Common myeloid progenitor, CD34-positive (primary cell): ENCODE results near the gene GIMAP2.

ENCODE experiments used
- CTCF ChIA-PET: fragments of 350-600 bp; sonication (Branson Sonifier 250); formaldehyde crosslinking; loops from one replicate; lab custom pipeline; 2021; ENCODE audit warnings: antibody characterized with exemption; lab: Charles Lee
- POLR2A ChIA-PET: fragments of 350-600 bp; sonication (Branson Sonifier 250); formaldehyde crosslinking; loops from one replicate; lab custom pipeline; 2021; ENCODE audit warnings: antibody characterized with exemption; lab: Charles Lee
- DNase-seq, 3 donors: peaks; one replicate each; pipeline versions ENCODE4 v3.0.0 to v3.0.0-alpha.2; 2013
- H3K27ac ChIP-seq, 2 experiments: 1 replicate in 1 of 2; 2 replicates in 1 of 2; pipeline ENCODE4 v1.7.0; 2013; ENCODE audit warnings: inconsistent platforms in 2 of 2, low read length in 2 of 2, mild to moderate bottlenecking in 2 of 2, low read depth in 1 of 2, moderate library complexity in 1 of 2; ENCODE audit not compliant: severe bottlenecking in 2 of 2, insufficient read depth in 1 of 2, poor library complexity in 1 of 2
- H3K27me3 ChIP-seq, 5 experiments: replicated peaks in 2 of 5; 1 replicate in 3 of 5; 2 replicates in 2 of 5; pipeline versions ENCODE4 v1.6.1 to v1.7.0; 2013; ENCODE audit warnings: low read length in 4 of 5, mild to moderate bottlenecking in 2 of 5, moderate library complexity in 2 of 5, inconsistent platforms in 1 of 5; ENCODE audit not compliant: insufficient read depth in 5 of 5, control insufficient read depth in 4 of 5
- H3K36me3 ChIP-seq, 4 experiments: 1 replicate in 2 of 4; 2 replicates in 2 of 4; pipeline versions ENCODE4 v1.6.1 to v1.7.0; 2013; ENCODE audit warnings: low read length in 3 of 4, control low read depth in 1 of 4, mild to moderate bottlenecking in 1 of 4; ENCODE audit not compliant: control insufficient read depth in 4 of 4, insufficient read depth in 4 of 4
- H3K4me1 ChIP-seq, 4 experiments: 1 replicate in 3 of 4; 2 replicates in 1 of 4; pipeline versions ENCODE4 v1.6.1 to v1.7.1; 2013; ENCODE audit warnings: low read length in 3 of 4, mild to moderate bottlenecking in 3 of 4, control low read depth in 1 of 4, inconsistent platforms in 1 of 4, moderate library complexity in 1 of 4; ENCODE audit not compliant: control insufficient read depth in 4 of 4, insufficient read depth in 4 of 4; ENCODE audit errors: control extremely low read depth in 1 of 4
- H3K4me3 ChIP-seq, 7 experiments: 1 replicate in 4 of 7; 2 replicates in 3 of 7; pipeline versions ENCODE4 v1.5.1 to v1.7.0; 2013; ENCODE audit warnings: mild to moderate bottlenecking in 7 of 7, low read length in 6 of 7, moderate library complexity in 6 of 7, inconsistent platforms in 2 of 7, low read depth in 2 of 7, control low read depth in 1 of 7; ENCODE audit not compliant: insufficient read depth in 4 of 7, control insufficient read depth in 1 of 7; ENCODE audit errors: extremely low read depth in 1 of 7
- H3K9me3 ChIP-seq, 5 experiments: 1 replicate in 4 of 5; 2 replicates in 1 of 5; pipeline versions ENCODE4 v1.6.1 to v1.7.1; 2013; ENCODE audit warnings: low read length in 4 of 5, mild to moderate bottlenecking in 2 of 5, inconsistent platforms in 1 of 5, low read depth in 1 of 5, moderate library complexity in 1 of 5; ENCODE audit not compliant: control insufficient read depth in 4 of 5, insufficient read depth in 2 of 5; ENCODE audit errors: control extremely low read depth in 1 of 5
- WGBS: methylation state at CpG from one replicate; pipeline ENCODE4 v1.1.5; 2013; ENCODE audit not compliant: insufficient coverage; 5-methylcytosine and 5-hydroxymethylcytosine counted together

The GIMAP2 gene

DNA sequence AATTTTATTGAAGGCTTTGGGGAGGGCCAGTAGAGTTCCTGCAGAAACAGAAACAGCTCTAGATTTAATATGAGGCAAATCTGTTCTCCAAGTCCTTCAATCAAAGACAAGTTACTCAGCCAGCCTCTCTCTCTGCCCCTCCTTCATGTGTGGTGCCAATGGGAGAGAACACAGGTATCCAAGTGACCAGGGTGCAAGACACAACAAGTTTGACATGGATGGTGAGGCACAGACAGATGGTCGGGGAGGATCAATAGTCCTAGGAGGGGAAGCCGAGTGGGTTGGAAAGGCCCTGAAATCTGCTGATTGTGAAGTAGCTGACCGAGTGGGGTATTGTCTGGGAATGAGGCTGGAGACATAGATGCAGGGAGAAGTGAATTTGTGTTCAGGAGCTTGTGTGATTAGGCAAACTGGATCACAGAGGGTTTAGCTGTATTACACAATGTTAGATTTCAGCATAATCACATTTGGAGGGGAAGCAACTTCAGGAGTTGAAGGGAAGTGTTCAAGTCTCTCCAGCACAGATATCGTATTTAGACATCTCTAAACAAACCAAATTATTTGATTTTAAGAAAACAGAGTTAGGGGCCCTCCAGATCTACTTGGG, 32.4 kb downstream of the GIMAP2 start:
- Histone ChIP-seq H3K27ac (peak overlapping the region in 1 of 2 experiments; percentile 68), H3K9me3 (peaks cover 0 to 4% (median 0%) of the 10 kb centered on the region in 5 experiments), H3K4me3 (peak overlapping the region in 6 of 7 experiments; percentile 71 to 91 (median 82)), H3K36me3 (peaks cover 0 to 39% (median 21%) of the 10 kb centered on the region in 4 experiments), H3K4me1 (peaks cover 17 to 44% (median 34%) of the 10 kb centered on the region in 4 experiments), H3K27me3 (no peaks in the 10 kb centered on the region)
- CTCF ChIA-PET, result interaction anchor here (0.6 to 2.4 kb wide), 8 partner anchors 9 to 269 kb away, joined by 3 to 7 read pairs (median 4); no protein-coding TSS in a partner anchor
- POLR2A ChIA-PET, result no interaction called here
- DNase-seq, result no peak
- 70% methylated on average over 4 of the region's 4 CpGs for WGBS

DNA sequence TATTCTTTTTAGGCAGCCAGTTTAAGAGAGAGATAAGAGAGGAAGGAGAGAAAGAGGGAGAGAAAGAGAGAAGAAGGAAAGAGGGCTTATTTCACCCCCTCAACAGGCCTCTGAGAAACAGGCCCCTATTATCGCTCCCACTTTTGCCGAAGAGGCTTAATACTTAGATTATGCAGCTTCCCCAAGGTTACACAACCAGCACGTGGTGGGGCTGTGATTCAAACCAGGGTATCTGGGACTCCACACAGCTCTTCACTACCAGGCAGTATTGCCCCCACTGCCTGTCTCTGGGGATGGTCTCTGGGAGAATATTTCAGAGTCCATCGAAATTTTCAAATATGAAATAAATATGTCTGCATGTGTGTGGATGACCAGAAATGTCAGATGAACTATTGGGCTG, 33.9 kb downstream of the GIMAP2 start:
- WGBS, result 94% methylated on average over 4 of the region's 4 CpGs
- Histone ChIP-seq H3K4me1 (peaks cover 17 to 48% (median 35%) of the 10 kb centered on the region in 4 experiments), H3K4me3 (no peak overlapping the region), H3K27ac (no peak overlapping the region), H3K27me3 (no peaks in the 10 kb centered on the region), H3K36me3 (peaks cover 0 to 41% (median 22%) of the 10 kb centered on the region in 4 experiments), H3K9me3 (peaks cover 0 to 4% (median 0%) of the 10 kb centered on the region in 5 experiments)
- no peak for DNase-seq
- ChIA-PET CTCF (no interaction called here), POLR2A (interaction anchor here (0.7 kb wide), 1 partner anchor 87 kb away, joined by 3 read pairs; the partner anchor contains the start of gene GIMAP6)

DNA sequence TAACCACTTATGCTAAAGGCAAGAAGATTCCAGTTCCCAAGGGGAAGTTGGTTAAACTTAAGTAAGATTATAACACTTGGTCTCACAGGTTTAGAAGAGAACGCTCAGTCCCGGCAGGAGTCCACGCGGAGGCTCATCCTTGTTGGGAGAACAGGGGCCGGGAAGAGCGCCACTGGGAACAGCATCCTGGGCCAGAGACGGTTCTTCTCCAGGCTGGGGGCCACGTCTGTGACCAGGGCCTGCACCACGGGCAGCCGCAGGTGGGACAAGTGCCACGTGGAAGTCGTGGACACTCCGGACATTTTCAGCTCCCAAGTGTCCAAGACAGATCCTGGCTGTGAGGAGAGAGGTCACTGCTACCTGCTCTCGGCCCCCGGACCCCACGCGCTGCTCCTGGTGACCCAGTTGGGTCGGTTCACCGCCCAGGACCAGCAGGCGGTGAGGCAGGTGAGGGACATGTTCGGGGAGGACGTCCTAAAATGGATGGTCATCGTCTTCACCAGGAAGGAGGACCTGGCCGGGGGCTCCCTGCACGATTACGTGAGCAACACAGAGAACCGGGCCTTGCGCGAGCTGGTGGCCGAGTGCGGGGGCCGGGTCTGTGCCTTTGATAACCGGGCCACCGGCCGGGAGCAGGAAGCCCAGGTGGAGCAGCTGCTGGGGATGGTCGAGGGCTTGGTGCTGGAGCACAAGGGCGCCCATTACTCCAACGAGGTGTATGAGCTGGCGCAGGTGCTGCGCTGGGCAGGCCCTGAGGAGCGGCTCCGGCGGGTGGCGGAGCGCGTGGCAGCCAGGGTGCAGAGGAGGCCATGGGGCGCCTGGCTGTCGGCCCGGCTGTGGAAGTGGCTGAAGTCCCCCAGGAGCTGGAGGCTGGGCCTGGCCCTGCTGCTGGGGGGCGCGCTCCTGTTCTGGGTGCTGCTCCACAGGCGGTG, 34.7 kb downstream of the GIMAP2 start:
- WGBS, result 98% methylated on average over 52 of the region's 52 CpGs
- POLR2A ChIA-PET, result no interaction called here
- CTCF ChIA-PET, result no interaction called here
- peaks cover 0 to 43% (median 22%) of the 10 kb centered on the region in 4 experiments for H3K36me3 ChIP-seq
- H3K9me3 ChIP-seq, result peaks cover 0 to 4% (median 0%) of the 10 kb centered on the region in 5 experiments
- no peaks in the 10 kb centered on the region for H3K27me3 ChIP-seq
- DNase-seq, result no peak
- no peak overlapping the region for H3K4me3 ChIP-seq
- H3K27ac ChIP-seq, result no peak overlapping the region
- H3K4me1 ChIP-seq, result peaks cover 17 to 48% (median 34%) of the 10 kb centered on the region in 4 experiments

DNA sequence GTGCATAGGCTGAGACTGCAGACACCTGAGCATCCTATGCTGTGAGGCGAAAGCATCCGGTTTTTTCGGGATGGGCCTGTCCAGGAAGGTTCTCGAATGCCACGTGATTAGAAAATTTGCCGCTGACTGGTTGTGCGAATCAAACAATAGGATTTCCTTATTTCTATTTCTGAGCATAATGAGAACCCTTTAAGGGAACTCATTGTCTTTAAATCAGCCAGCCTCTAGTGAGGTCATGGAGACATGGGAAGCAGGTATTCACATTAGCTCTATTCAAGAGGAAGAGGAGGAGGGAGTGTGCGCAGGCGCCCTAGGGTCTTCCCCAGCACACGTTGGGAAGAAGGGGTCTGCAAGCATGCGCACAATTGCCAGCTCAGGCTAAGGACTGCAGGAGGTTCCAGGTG, 36.5 kb downstream of the GIMAP2 start:
- H3K36me3 ChIP-seq, result peaks cover 0 to 45% (median 22%) of the 10 kb centered on the region in 4 experiments

DNA sequence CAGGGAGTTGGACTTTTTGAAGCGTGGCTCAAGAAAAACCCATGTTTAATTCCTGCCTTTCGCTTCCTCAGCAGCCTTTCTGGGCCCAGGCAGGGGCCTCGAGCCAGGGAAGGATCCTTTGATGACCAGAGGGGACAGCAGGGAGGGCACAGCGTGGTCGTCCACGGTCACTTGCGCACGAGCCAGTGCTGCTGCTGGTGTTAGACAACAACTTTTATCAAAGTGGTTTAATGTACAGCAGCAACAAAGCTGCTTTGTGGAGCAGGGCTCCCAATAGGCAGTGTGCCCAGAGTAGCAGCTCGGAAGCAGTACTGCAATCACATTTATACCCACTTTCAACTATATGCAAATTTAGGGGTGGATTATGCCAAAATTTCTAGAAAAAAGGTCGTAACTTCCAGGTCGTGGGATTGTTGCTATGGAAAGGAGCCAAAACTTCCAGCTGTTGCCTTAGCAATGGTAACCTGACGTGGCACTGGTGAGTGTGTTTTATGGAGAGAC, 37.0 kb downstream of the GIMAP2 start:
- Histone ChIP-seq H3K9me3 (peaks cover 0 to 15% (median 8%) of the 10 kb centered on the region in 5 experiments), H3K27me3 (no peaks in the 10 kb centered on the region), H3K4me1 (peaks cover 5 to 26% (median 15%) of the 10 kb centered on the region in 4 experiments), H3K4me3 (no peak overlapping the region), H3K36me3 (peaks cover 0 to 47% (median 22%) of the 10 kb centered on the region in 4 experiments), H3K27ac (no peak overlapping the region)
- ChIA-PET POLR2A (interaction anchor here (0.6 kb wide), 1 partner anchor 251 kb away, joined by 4 read pairs; no protein-coding TSS in a partner anchor), CTCF (interaction anchor here (1.0 to 1.4 kb wide), 5 partner anchors 9 to 277 kb away, joined by 3 to 4 read pairs (median 3); no protein-coding TSS in a partner anchor)
- no peak for DNase-seq
- 94% methylated on average over 9 of the region's 12 CpGs for WGBS

More for the DNA sequence above, 36.5 kb downstream of the GIMAP2 start:
- DNase-seq, result no peak
- Histone ChIP-seq H3K27ac (no peak overlapping the region), H3K4me1 (peaks cover 6 to 31% (median 19%) of the 10 kb centered on the region in 4 experiments), H3K27me3 (no peaks in the 10 kb centered on the region), H3K4me3 (no peak overlapping the region), H3K9me3 (peaks cover 0 to 10% (median 5%) of the 10 kb centered on the region in 5 experiments)
- 95% methylated on average over 11 of the region's 11 CpGs for WGBS
- CTCF ChIA-PET, result interaction anchor here (1.0 to 1.4 kb wide), 3 partner anchors 10 to 31 kb away, joined by 3 to 4 read pairs (median 3); no protein-coding TSS in a partner anchor
- POLR2A ChIA-PET, result no interaction called here

DNA sequence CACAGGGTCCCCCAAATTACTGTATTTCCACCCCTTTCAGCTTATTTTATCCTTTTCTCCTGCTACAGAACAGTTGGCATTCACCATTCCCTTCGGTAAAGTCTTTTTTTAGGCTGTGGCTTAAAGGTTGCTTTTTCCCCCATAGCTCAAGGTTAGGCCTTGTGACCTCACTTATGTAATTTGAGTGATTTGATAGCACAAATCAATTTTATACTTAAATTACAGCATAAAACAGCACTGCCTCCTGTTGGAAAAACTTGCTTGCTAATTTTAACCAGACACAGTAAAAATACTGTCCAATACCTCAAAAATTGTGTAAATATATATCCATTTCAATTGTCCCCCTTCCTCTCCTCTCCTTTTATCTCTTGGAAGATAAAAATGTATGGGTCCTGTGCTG, 38.0 kb downstream of the GIMAP2 start:
- Histone ChIP-seq H3K4me3 (no peak overlapping the region), H3K4me1 (peaks cover 0 to 16% (median 6%) of the 10 kb centered on the region in 4 experiments), H3K9me3 (peaks cover 2 to 23% (median 12%) of the 10 kb centered on the region in 5 experiments), H3K27me3 (no peaks in the 10 kb centered on the region), H3K36me3 (peaks cover 0 to 49% (median 22%) of the 10 kb centered on the region in 4 experiments), H3K27ac (no peak overlapping the region)
- DNase-seq, result no peak
- WGBS, result no CpG with 5 or more reads among the region's 1 CpG
- ChIA-PET CTCF (interaction anchor here (0.7 to 1.4 kb wide), 6 partner anchors 9 to 278 kb away, joined by 3 to 4 read pairs (median 3); partner anchors contain the start of gene GIMAP8), POLR2A (no interaction called here)
